A549 (cell line): ENCODE results near the gene AKAP6. TPM values are rescaled to one million over a fixed set of nuclear protein-coding genes. Genes with fewer than 3 reads are reported as not detected.

Experiments
- ATAC-seq, 2 experiments: fragments of 200-7000 bp in 1 of 2; fragments of >200 bp in 1 of 2; cut with Nextera tagmentation in 1 of 2; cut with Tn5 transposase in 1 of 2; 3 replicates each; pipeline versions ENCODE4 v1.8.0 to v1.9.1; 2018 to 2020; ENCODE audit warnings: mild to moderate bottlenecking in 1 of 2, moderate library complexity in 1 of 2
- CTCF ChIA-PET: fragments of 300-600 bp; sonication (Branson Sonifier 250); formaldehyde crosslinking; extraction: SDS; loops from one replicate; lab custom pipeline; 2021; ENCODE audit warnings: antibody characterized with exemption, inconsistent platforms; lab: Yijun Ruan, JAX
- POLR2A ChIA-PET: fragments of 350-600 bp; formaldehyde crosslinking; extraction: SDS; loops from one replicate; lab custom pipeline; 2021; ENCODE audit warnings: antibody characterized with exemption, inconsistent platforms; lab: Yijun Ruan, JAX
- DNase-seq, 2 experiments: peaks; one replicate each; pipeline versions ENCODE4 v3.0.0 to v3.0.0-alpha.2; 2011 to 2016; ENCODE audit warnings: low read depth in 1 of 2, low spot score in 1 of 2
- FAIRE-seq: peaks from 2 replicates; lab custom pipeline; 2011; peaks lifted over from hg19 to GRCh38; lab: Jason Lieb, UNC
- H3K27ac ChIP-seq, 2 experiments: fragments of >200 bp; sonication (Bioruptor Twin); formaldehyde crosslinking; 3 replicates each; pipeline ENCODE4 v1.5.1; 2016 to 2017
- H3K4me1 ChIP-seq: fragments of >200 bp; sonication (Bioruptor Twin); formaldehyde crosslinking; 3 replicates; pipeline ENCODE4 v1.6.1; 2016
- H3K4me2 ChIP-seq: fragments of >200 bp; sonication (Bioruptor Twin); formaldehyde crosslinking; 3 replicates; pipeline ENCODE4 v1.6.1; 2016
- H3K4me3 ChIP-seq: fragments of >200 bp; sonication (Bioruptor Twin); formaldehyde crosslinking; 3 replicates; pipeline ENCODE4 v1.5.1; 2016
- H3K9me3 ChIP-seq: fragments of >200 bp; sonication (Bioruptor Twin); formaldehyde crosslinking; 3 replicates; pipeline ENCODE4 v1.6.1; 2016
- ESRRA ChIP-seq: fragments of 150-350 bp; IDR thresholded peaks from 2 replicates; pipeline ENCODE4 v1.6.1; 2014; ENCODE audit warnings: mild to moderate bottlenecking, low read length, borderline replicate concordance
- HDAC2 ChIP-seq: fragments of 200-600 bp; sonication (generic); IDR thresholded peaks from 2 replicates; pipeline ENCODE4 v1.6.1; 2016
- HOXB5 ChIP-seq: fragments of 250-450 bp; sonication (Bioruptor Pico); IDR thresholded peaks from 2 replicates; pipeline ENCODE4 v1.5.0; 2020; ENCODE audit warnings: mild to moderate bottlenecking, moderate library complexity
- JUN ChIP-seq, 2 experiments: fragments of >200 bp; sonication (Bioruptor Twin); formaldehyde crosslinking; IDR thresholded peaks; 2 replicates in 1 of 2; 3 replicates in 1 of 2; pipeline ENCODE4 v1.6.1; 2016 to 2017
- JUNB ChIP-seq: fragments of >200 bp; sonication (Bioruptor Twin); formaldehyde crosslinking; IDR thresholded peaks from 2 replicates; pipeline ENCODE4 v1.6.1; 2016
- KDM1A ChIP-seq: fragments of 200-600 bp; sonication (generic); IDR thresholded peaks from 2 replicates; pipeline ENCODE4 v1.6.1; 2016; ENCODE audit warnings: low read depth, mild to moderate bottlenecking
- PHF8 ChIP-seq: fragments of 200-600 bp; sonication (generic); IDR thresholded peaks from 2 replicates; pipeline ENCODE4 v1.6.1; 2016; ENCODE audit warnings: low read depth, mild to moderate bottlenecking, antibody characterized with exemption, moderate library complexity, borderline replicate concordance
- POLR2AphosphoS2 ChIP-seq: conservative IDR thresholded peaks from 2 replicates; pipeline ENCODE4 v1.6.1; 2012; ENCODE audit warnings: low read length, improper control_type of control experiment, inconsistent platforms
- TFCP2L1 ChIP-seq: fragments of 250-450 bp; sonication (Bioruptor Pico); IDR thresholded peaks from 2 replicates; pipeline ENCODE4 v1.5.0; 2021; ENCODE audit warnings: mild to moderate bottlenecking
- ZC3H11A ChIP-seq: fragments of 450-650 bp; IDR thresholded peaks from 2 replicates; pipeline ENCODE4 v1.6.1; 2014; ENCODE audit warnings: antibody characterized with exemption, mild to moderate bottlenecking
- ZNF302 ChIP-seq: fragments of 250-450 bp; sonication (Bioruptor Pico); IDR thresholded peaks from 2 replicates; pipeline ENCODE4 v1.9.0; 2021; ENCODE audit warnings: inconsistent platforms, mild to moderate bottlenecking, moderate library complexity
- WGBS: methylation state at CpG from one replicate; pipeline ENCODE4 v1.1.6; 2017; ENCODE audit errors: missing lambda C conversion rate; 5-methylcytosine and 5-hydroxymethylcytosine counted together
- polyA plus RNA-seq, 4 experiments: library from polyadenylated mRNA; depleted of rRNA in 3 of 4; stranded (reverse); fragments of >200 nt; fragmentation: RNase III in 1 of 4; extraction: RNeasy Plus Mini Kit Qiagen cat#74134 plus additional on column Dnase treatment in 1 of 4; gene quantifications; 2 replicates in 3 of 4; 3 replicates in 1 of 4; pipeline ENCODE4 v1.2.3, GENCODE V29; 2011 to 2017
- TF ChIP-seq, protein P1 (sequence below): fragments of >200 bp; sonication (Bioruptor Twin); formaldehyde crosslinking; IDR thresholded peaks from 3 replicates; pipeline ENCODE4 v1.6.1; 2016
- TF ChIP-seq, protein P2 (sequence below): fragments of 200-600 bp; sonication (generic); IDR thresholded peaks from 2 replicates; pipeline ENCODE4 v1.6.1; 2016; ENCODE audit warnings: antibody characterized with exemption, mild to moderate bottlenecking, moderate library complexity
- TF ChIP-seq, protein P3 (sequence below): fragments of 250-450 bp; sonication (Bioruptor Pico); IDR thresholded peaks from 2 replicates; pipeline ENCODE4 v1.5.0; 2021; ENCODE audit warnings: mild to moderate bottlenecking, moderate library complexity, borderline replicate concordance
- TF ChIP-seq, protein P4 (sequence below): fragments of >200 bp; sonication (Bioruptor Twin); formaldehyde crosslinking; IDR thresholded peaks from 3 replicates; pipeline ENCODE4 v1.5.1; 2016

Gene AKAP6
- polyA plus RNA-seq, 2 of the 4 experiments (the other 2 are of a cell fraction) = 0.27 to 1.9 TPM

DNA sequence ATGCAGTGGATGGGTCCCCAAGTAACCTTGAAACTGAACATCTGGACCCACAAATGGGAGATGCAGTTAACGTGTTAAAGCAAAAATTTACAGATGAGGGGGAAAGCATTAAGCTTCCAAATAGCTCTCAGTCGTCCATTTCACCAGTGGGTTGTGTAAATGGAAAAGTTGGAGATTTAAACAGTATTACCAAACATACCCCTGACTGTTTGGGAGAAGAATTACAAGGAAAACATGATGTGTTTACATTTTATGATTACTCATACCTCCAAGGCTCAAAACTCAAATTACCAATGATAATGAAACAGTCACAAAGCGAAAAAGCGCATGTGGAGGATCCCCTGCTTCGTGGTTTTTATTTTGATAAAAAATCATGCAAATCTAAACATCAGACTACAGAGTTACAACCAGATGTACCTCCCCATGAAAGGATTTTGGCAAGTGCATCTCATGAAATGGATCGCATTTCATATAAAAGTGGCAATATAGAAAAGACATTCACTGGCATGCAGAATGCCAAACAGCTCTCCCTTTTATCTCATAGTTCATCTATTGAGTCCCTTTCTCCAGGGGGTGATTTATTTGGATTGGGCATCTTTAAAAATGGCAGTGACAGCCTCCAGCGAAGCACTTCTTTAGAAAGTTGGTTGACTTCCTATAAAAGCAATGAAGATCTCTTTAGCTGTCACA is 493.0 kb downstream of the AKAP6 start:
- TF ChIP-seq, protein P1, sequence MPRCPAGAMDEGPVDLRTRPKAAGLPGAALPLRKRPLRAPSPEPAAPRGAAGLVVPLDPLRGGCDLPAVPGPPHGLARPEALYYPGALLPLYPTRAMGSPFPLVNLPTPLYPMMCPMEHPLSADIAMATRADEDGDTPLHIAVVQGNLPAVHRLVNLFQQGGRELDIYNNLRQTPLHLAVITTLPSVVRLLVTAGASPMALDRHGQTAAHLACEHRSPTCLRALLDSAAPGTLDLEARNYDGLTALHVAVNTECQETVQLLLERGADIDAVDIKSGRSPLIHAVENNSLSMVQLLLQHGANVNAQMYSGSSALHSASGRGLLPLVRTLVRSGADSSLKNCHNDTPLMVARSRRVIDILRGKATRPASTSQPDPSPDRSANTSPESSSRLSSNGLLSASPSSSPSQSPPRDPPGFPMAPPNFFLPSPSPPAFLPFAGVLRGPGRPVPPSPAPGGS = no peak
- TF ChIP-seq JUNB (no peak), POLR2AphosphoS2 (no peak), ZNF302 (CRISPR knock-in tag) (no peak), JUN (IDR thresholded peaks at IDR 0.05) (no peak), ESRRA (no peak), HDAC2 (no peak), HOXB5 (CRISPR knock-in tag) (no peak), TFCP2L1 (no peak), KDM1A (no peak), PHF8 (no peak), ZC3H11A (no peak)
- TF ChIP-seq, protein P2, sequence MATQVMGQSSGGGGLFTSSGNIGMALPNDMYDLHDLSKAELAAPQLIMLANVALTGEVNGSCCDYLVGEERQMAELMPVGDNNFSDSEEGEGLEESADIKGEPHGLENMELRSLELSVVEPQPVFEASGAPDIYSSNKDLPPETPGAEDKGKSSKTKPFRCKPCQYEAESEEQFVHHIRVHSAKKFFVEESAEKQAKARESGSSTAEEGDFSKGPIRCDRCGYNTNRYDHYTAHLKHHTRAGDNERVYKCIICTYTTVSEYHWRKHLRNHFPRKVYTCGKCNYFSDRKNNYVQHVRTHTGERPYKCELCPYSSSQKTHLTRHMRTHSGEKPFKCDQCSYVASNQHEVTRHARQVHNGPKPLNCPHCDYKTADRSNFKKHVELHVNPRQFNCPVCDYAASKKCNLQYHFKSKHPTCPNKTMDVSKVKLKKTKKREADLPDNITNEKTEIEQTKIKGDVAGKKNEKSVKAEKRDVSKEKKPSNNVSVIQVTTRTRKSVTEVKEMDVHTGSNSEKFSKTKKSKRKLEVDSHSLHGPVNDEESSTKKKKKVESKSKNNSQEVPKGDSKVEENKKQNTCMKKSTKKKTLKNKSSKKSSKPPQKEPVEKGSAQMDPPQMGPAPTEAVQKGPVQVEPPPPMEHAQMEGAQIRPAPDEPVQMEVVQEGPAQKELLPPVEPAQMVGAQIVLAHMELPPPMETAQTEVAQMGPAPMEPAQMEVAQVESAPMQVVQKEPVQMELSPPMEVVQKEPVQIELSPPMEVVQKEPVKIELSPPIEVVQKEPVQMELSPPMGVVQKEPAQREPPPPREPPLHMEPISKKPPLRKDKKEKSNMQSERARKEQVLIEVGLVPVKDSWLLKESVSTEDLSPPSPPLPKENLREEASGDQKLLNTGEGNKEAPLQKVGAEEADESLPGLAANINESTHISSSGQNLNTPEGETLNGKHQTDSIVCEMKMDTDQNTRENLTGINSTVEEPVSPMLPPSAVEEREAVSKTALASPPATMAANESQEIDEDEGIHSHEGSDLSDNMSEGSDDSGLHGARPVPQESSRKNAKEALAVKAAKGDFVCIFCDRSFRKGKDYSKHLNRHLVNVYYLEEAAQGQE = no peak
- TF ChIP-seq, protein P3, sequence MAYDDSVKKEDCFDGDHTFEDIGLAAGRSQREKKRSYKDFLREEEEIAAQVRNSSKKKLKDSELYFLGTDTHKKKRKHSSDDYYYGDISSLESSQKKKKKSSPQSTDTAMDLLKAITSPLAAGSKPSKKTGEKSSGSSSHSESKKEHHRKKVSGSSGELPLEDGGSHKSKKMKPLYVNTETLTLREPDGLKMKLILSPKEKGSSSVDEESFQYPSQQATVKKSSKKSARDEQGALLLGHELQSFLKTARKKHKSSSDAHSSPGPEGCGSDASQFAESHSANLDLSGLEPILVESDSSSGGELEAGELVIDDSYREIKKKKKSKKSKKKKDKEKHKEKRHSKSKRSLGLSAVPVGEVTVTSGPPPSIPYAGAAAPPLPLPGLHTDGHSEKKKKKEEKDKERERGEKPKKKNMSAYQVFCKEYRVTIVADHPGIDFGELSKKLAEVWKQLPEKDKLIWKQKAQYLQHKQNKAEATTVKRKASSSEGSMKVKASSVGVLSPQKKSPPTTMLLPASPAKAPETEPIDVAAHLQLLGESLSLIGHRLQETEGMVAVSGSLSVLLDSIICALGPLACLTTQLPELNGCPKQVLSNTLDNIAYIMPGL (CRISPR knock-in tag) = no peak
- no peaks in the 10 kb centered on the region for H3K4me1 ChIP-seq
- 21% methylated on average over 7 of the region's 7 CpGs for WGBS
- ATAC-seq (no peak), DNase-seq (no peak), FAIRE-seq (no peak)
- H3K4me2 ChIP-seq = no peak overlapping the region
- H3K9me3 ChIP-seq = no peaks in the 10 kb centered on the region
- ChIA-PET POLR2A (no interaction called here), CTCF (no interaction called here)
- no peak overlapping the region for H3K4me3 ChIP-seq
- H3K27ac ChIP-seq = no peak overlapping the region

DNA sequence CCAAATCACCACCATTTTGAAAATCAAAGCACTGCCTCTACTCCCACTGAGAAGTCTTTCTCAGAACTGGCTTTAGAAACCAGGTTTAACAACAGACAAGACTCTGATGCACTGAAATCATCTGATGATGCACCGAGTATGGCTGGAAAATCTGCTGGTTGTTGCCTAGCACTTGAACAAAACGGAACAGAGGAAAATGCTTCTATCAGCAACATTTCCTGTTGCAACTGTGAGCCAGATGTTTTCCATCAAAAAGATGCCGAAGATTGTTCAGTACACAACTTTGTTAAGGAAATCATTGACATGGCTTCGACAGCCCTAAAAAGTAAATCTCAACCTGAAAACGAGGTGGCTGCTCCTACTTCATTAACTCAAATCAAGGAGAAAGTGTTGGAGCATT is 494.6 kb downstream of the AKAP6 start:
- DNase-seq (no peak), FAIRE-seq (no peak), ATAC-seq (no peak)
- Histone ChIP-seq H3K4me1 (no peaks in the 10 kb centered on the region), H3K4me3 (no peak overlapping the region), H3K9me3 (no peaks in the 10 kb centered on the region), H3K4me2 (no peak overlapping the region), H3K27ac (no peak overlapping the region)
- POLR2A ChIA-PET = no interaction called here
- 18% methylated on average over 5 of the region's 5 CpGs for WGBS
- CTCF ChIA-PET = no interaction called here
- TF ChIP-seq, protein P4, sequence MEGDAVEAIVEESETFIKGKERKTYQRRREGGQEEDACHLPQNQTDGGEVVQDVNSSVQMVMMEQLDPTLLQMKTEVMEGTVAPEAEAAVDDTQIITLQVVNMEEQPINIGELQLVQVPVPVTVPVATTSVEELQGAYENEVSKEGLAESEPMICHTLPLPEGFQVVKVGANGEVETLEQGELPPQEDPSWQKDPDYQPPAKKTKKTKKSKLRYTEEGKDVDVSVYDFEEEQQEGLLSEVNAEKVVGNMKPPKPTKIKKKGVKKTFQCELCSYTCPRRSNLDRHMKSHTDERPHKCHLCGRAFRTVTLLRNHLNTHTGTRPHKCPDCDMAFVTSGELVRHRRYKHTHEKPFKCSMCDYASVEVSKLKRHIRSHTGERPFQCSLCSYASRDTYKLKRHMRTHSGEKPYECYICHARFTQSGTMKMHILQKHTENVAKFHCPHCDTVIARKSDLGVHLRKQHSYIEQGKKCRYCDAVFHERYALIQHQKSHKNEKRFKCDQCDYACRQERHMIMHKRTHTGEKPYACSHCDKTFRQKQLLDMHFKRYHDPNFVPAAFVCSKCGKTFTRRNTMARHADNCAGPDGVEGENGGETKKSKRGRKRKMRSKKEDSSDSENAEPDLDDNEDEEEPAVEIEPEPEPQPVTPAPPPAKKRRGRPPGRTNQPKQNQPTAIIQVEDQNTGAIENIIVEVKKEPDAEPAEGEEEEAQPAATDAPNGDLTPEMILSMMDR = no peak
- no peak for TF ChIP-seq KDM1A
